ENCODE results near the gene SPATA31E1.

GRCh38 chr9:87859137-87859536 is 23.5 kb upstream of the SPATA31E1 start:
- no peak for TF ChIP-seq CTCF (IDR thresholded peaks at IDR 0.05)
- no peak for TF ChIP-seq EZH2 (IDR thresholded peaks at IDR 0.05)
- no peak for TF ChIP-seq EZH2phosphoT487 (IDR thresholded peaks at IDR 0.05)
